HG02759 (cell line): ENCODE measurements around the gene KCNE4.
A peak's percentile ranks its signal among the peaks of the same experiment; 100 is the strongest.
"Not testable (repeated sequence)": the region's sequence is repeated elsewhere in the genome, so short reads cannot be mapped to it uniquely, and the experiment has no call there.

Experiments
- ATAC-seq: cut with Tn5 transposase; IDR thresholded peaks from one replicate; pipeline ENCODE4 v1.9.1; 2021; ENCODE audit warnings: mild to moderate bottlenecking, moderate library complexity; ENCODE audit not compliant: unreplicated experiment

Gene KCNE4

DNA sequence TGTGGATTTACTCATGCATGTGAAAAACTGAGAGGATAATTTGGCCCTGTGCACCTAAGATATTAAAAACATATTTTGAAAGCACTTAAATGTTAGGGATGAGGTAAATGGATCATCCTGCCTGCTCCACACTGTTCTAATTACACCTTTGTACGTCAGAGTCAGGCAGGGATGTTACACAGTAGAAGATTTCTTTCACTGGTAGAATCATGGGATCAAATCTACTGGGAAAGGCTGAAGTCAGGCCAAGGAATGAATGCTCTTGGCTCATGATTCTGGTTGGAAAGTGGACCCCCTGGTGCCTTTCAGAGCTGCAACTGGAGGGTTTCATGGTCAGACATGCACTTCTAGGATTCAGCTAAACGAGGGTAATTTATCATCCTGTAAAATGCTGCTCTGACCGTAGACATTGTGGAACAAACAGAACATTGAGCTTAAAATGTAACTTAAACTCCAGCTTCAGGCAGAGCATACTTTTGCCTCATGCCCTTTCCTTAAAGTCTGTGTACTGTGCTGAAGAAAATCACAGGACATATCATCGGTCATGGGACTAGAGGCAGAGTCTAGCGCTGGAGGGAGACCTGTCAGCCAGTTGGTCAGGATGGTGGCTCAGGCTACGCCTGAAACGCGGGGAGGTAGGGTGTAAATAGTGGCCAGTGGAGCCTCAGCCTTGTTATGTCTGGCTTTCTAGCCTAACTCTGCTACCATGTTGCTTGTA lies 4.9 kb downstream of the KCNE4 start:
- ATAC-seq: no peak

GRCh38 chr2:223057569-223057968 lies 5.6 kb downstream of the KCNE4 start:
- ATAC-seq: no peak

DNA sequence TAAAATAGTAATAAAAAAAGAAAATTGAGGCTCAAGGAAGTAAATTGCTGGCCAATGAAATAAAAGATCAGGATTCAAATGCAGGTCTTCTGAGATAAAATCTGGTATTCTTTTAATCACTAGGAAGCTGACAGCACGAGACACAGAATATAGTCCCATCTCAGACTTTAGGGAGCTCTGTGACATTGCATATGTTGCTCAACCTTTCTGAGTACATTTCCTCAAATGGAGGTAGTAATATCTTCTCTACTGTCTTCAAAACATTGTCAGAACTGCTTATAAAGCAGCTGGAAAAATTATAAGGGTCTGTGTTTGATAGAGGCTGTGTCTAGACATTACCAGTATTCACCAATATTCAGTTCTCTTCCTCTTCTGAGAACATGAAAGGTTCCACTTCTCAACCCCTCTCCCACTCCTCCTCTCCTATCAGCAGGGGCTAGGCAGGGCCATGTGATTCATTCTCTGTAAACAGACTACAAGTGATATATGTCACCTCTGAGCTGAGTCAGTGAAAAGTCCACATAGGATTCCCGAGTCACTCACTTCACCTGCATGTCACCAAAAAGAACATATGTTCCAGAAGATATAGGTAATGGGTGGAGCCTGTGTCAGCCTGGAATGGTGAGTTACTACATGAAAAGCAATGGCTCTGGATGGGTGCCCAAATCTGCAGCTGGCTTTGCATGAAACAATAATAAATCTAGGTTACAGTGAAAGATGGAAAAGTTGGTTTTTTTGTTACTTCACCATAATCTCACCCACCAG lies 7.1 kb downstream of the KCNE4 start:
- no peak for ATAC-seq

- no peak for ATAC-seq
Observed at GRCh38 chr2:223060201-223060825, 8.3 kb downstream of the KCNE4 start.

DNA sequence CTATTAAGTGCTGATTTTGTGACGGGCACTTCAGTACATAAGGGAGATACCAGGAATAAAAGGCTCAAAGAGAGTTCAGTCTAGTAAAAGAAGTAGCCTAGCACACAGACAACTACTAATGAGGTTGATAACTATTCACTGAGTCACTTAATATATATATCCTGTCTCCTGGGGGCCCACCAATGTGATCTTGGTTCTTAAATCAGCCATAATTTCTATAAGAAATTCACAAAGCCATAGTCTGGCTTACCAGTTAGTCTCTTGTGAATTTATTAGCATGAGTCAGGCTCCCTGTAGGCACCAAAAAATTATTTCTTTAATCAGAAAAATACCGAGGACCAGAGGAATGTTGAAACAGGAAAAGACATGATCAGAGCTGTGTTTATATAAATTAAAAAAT lies 10.4 kb downstream of the KCNE4 start:
- no peak for ATAC-seq

GRCh38 chr2:223065107-223065506 lies 13.1 kb downstream of the KCNE4 start:
- no peak for ATAC-seq

GRCh38 chr2:223066721-223067120 lies 14.7 kb downstream of the KCNE4 start:
- no peak for ATAC-seq

- ATAC-seq: no peak
Observed at GRCh38 chr2:223068071-223068470, 16.1 kb downstream of the KCNE4 start.

DNA sequence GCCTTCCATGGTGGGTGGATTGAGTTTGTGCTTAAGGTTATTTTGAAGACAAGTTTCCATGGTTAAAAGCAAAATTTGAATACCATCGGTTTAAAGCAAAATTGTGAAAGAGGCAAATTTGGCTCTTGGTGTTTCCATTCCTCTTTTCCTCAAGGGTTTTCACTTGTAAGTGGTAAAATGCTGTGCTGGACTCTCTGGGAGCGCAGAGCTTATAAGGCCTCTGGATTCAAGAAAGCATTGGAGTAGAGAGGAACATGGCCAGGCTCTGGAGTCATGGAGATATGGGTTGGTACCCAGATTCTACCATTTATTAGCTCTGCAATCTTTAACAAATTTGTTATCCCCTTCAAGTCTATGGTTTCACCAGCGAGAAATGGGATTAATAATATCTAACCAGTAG lies 17.5 kb downstream of the KCNE4 start:
- no peak for ATAC-seq

GRCh38 chr2:223069988-223070387 lies 18.0 kb downstream of the KCNE4 start:
- no peak for ATAC-seq

DNA sequence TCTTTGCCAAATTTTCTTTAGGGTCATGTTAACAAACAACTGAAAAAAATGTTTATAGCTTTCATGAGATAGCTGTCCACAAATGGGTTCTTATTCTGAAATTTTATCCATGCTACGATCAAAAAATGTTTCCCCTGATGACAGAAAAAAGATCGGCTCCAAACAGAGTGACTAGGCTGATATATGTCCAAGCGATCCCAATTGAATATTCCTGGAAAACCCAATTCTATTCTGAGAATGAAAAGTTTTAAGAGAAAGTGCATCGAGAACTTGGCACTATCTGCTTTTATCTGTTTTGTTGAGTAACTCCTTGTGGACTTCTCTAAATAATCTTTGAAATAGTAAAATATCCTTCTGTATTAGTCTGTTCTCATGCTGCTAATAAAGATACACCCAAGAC lies 19.1 kb downstream of the KCNE4 start:
- ATAC-seq: no peak

DNA sequence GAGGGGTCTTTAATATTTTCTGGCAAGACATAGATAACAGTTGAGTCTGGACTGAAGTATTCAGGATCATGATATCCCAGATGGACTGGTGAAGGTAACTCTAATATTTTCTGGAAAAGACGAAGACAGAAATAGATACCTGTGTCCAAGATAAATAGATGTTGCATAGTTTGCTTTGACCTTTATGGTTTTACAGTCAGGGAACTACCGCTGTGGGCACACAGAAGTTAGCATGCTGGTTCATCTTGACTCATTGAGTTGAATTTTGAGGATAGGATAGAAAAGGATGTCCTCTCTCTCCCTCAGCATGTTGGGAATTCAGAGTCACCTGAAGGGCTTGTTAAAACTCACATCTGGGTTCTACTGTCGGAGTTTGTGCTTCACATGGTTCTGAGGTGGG lies 20.8 kb downstream of the KCNE4 start:
- no peak for ATAC-seq

DNA sequence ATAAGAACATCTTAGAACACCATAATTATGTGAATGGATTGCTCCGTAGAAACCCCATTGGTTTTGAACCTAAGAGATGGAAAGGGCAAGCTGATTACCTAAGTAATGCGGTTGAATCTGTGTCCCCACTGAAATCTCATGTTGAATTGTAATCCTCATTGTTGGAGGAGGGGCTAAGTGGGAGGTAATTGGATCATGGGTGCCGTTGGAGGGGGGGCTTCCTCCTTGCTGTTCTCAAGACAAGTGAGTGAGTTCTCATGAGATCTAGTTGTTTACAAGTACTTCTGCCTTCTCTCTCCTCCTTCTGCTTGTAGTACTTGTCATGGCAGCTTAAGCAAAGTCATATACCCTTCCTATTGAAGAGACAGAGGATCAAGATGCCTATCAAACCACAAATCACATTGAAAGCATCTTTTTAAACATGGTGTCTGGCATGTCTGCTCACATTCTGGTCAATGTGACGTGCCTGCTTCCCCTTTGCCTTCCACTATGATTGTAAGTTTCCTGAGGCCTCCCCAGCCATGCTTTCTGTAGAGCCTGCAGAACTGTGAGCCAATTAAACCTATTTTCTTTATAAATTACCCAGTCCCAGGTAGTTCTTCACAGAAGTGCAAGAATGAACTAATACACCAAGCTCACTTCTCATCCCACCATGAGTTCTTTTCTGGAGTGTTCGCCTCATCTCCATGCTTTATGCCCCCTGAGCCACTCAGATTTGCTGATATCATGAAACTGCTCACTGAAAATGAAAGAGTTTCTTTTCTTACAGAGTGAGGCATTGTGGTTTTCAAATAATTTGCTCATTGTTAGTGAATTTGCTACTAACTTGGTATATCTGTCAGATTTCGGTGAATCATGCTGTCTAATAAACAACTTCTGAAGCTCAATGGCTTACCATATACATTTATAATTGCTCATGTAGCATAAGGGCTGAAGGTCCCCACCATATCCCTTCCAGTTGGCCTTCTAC lies 23.6 kb downstream of the KCNE4 start:
- ATAC-seq: peak; percentile 71

GRCh38 chr2:223076573-223076972 lies 24.6 kb downstream of the KCNE4 start:
- no peak for ATAC-seq

DNA sequence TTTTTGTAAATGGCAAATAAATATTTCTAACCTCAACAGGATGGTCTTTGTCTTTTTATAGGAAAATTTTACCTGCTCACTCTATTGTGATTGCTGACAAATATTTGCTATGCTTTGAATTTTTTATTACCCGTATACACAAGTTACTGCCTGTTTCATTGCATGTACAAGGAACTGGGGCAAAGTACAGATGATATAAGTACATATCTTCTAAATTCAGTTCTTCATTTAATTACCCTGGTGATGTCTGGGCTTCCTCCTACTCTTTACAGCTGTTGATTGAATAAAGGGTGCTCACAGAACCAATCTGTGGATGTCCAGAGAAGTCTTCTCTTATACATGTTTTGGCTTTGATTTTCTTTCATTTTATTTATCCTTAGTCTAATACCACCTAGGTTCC lies 26.5 kb downstream of the KCNE4 start:
- no peak for ATAC-seq

DNA sequence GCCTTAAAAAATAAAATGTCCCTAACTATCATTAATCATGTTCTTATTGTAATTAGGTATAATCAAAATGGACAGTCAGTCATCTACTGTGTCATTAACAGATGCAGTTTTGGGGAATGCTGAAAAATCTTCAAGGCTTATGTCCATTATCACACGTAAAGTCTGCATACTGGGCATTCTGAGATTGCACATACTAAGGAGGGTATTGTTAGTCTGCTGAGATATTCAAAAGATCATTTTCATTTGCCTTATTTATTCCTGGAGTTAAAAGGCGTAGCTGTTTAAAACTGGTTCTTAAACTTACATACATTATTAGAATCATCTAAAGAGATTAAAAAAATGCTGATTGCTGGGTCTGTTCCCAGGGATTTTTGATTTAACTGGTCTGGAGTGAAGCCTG lies 27.4 kb downstream of the KCNE4 start:
- no peak for ATAC-seq

DNA sequence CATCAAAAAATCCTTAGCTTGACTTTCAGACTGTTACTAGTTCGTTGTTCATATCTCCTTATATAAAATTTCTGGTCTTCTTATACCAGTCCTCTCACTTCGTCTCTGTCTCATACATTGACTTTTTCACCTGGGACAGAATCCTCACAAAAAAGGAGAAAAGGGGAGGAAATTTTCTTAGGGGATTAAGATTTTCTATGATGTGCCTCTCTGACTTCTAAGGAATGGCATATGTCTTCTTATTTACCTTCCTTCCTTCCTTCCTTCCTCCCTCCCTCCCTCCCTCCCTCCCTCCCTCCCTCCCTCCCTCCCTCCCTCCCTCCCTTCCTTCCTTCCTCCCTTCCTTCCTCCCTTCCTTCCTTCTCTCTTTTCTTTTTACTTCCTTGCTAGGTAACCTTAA lies 27.9 kb downstream of the KCNE4 start:
- no peak for ATAC-seq

GRCh38 chr2:223080790-223081360 lies 28.9 kb downstream of the KCNE4 start:
- ATAC-seq: not testable (repeated sequence)

GRCh38 chr2:223081789-223082188 lies 29.8 kb downstream of the KCNE4 start:
- ATAC-seq: no peak

DNA sequence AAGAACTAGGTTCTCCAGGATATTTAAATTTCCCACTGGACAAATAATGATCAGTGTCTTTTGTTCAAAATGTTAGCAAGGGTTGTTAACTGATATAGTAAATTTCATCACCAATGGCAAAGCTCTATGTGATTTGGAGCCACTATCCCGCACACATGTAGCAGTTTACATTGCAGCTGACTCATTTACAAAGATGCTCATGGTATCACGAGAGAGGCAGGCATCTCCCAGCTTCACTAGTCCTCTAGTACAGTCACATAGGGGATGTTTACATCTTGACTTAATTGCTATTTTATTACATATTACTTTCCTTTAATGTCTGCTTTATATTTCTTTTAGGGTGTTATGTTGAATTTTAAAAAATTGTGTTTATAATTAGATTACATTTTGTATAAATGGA lies 30.7 kb downstream of the KCNE4 start:
- ATAC-seq: no peak
